ENCODE measurements around the gene TOPAZ1. TPM values are rescaled to one million over a fixed set of nuclear protein-coding genes. Genes with fewer than 3 reads are reported as not detected.

The TOPAZ1 gene
- total RNA-seq, 1 donor from 2014 or later = not detected

Other genes starting within 250 kb of the TOPAZ1 start
- gene TCAIM, start 96.9 kb downstream of the TOPAZ1 start, total RNA-seq = 17.2 and 19.1 TPM in 2 replicates
- gene ZNF445, start 235.8 kb downstream of the TOPAZ1 start, total RNA-seq = 5.4 and 7.0 TPM in 2 replicates

Data from dermis microvascular lymphatic vessel endothelial cell (primary cell).